ENCODE results near the gene CYSRT1. TPM values are rescaled to one million over a fixed set of nuclear protein-coding genes. Genes with fewer than 3 reads are reported as not detected.

CYSRT1 gene
- total RNA-seq, 1 donor, result 0.27 TPM

DNA sequence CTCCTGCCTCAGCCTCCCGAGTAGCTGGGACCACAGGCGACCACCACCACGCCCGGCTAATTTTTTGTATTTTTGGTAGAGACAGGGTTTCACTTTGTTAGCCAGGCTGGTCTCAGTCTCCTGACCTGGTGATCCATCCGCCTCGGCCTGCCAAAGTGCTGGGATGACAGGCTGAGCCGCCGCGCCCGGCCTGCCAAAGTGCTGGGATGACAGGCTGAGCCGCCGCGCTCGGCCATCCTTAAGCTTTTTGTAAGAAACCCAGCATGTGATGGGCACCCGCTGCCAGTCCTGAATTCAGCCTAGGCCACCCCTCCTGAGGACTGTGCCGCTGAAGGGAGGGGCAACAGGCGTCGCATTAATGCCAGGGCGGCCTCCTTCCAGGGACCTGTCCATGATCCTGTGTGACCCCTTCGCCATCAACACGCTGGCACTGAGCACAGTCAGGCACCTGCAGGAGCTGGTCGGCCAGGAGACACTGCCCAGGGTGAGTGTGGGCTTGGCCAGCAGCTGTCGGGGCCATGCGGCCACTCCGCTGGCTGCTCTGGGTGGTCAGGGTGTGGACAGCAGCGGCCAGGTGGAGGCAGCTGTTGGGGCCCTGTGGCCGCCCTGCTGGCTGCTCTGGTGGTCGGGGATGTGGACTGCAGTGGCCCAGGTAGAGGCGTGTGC is 40.7 kb downstream of the CYSRT1 start:
- DNase-seq (ENCODE audit: low read depth in 2 of 3, low spot score in 2 of 3), result no peak

DNA sequence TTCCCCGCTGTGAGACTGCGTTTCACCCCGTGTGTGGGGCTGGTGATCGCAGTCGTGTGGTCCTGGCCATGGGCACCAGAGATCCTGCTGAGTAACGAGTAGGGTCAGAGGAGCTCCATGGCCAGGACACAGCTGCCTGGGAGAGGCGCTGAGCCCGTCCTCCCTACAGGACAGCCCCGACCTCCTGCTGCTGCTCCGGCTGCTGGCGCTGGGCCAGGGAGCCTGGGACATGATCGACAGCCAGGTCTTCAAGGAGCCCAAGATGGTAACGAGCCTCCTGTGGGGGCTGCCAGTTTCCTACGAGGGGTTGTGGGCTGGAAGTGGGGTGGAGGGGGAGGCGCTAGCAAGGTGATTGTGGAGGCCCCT is 41.2 kb downstream of the CYSRT1 start:
- no peak for DNase-seq (ENCODE audit: low read depth in 2 of 3, low spot score in 2 of 3)

DNA sequence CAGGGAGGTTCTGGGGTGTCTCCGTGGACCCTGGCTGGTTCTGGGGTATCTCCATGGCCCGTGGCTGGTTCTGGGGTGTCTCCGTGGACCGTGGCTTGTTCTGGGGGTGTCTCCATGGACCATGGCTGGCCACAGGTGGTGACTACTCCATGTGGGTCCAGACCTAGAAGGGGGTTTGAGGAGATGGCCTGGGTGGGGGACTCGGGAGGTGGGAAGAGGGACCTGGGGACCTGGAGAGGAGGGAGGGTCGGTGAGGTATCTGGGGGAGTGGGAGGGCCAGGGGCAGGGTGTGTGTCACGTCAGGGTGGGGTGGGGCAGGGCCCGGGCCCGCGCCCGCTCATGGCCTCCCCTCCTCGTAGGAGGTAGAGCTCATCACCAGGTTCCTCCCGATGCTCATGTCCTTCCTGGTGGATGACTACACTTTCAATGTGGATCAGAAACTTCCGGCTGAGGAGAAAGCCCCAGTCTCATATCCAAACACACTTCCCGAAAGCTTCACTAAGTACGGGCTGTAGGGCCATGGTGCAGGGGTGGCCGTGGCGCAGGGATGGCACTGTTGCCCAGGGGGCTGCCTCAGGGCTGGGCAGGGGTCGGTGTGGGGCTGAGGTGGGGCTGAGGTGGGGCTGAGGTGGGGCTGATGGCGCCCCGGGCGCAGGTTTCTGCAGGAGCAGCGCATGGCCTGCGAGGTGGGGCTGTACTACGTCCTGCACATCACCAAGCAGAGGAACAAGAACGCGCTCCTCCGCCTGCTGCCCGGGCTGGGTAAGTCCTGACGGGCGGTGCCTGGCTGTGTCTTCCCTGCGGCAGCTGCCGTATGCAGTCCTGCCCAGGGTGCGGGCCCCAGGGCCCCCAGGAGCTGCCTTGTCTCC is 41.8 kb downstream of the CYSRT1 start:
- no peak for DNase-seq (ENCODE audit: low read depth in 2 of 3, low spot score in 2 of 3)

DNA sequence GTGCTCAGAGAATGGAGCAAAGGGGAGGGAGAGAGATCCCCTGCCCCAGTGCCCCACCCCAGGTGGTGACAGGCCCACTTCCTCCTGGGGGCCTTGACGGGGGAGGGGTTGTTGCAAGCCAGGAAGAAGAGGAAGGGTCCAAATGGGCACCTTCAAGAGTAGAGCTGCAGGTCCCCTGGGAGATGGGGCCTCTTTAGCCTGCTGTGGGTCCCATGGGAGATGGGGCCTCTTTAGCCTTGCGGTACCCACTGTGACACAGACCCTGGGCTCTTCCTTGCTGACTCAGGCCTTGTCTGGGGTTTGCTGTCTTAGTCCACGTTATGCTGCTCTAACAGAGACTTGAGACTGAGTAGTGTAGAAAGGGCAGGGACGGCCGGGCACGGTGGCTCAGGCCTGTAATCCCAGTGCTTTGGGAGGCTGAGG is 43.0 kb downstream of the CYSRT1 start:
- no peak for DNase-seq (ENCODE audit: low read depth in 2 of 3, low spot score in 2 of 3)

DNA sequence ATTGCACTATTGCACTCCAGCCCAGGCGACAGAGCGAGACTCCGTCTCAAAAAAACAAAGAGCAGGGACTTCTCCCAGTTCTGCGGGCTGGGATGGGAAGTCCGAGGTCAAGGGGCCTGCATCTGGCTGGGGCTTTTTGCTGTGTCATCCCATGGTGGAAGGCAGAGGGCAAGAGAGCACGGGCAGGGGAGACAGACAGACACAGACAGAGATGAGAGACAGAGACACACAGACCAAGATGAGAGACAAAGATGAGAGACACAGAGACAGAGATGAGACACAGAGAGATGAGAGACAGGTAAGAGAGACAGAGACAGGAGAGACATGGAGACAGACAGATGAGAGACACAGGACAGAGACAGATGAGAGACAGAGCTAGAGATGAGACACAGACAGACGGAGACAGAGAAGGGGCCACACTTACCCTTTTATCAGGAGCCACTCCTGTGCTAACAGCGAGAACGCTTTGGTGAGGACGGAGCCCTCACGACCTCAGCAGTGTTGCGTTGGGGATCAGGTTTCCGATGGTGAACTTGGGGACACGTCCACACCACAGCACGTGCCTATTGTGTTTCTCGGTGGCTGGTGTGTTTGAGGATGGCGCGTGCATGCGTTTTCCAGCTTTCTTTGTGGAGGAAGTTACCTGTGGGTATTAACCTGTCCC is 43.7 kb downstream of the CYSRT1 start:
- no peak for DNase-seq (ENCODE audit: low read depth in 2 of 3, low spot score in 2 of 3)

DNA sequence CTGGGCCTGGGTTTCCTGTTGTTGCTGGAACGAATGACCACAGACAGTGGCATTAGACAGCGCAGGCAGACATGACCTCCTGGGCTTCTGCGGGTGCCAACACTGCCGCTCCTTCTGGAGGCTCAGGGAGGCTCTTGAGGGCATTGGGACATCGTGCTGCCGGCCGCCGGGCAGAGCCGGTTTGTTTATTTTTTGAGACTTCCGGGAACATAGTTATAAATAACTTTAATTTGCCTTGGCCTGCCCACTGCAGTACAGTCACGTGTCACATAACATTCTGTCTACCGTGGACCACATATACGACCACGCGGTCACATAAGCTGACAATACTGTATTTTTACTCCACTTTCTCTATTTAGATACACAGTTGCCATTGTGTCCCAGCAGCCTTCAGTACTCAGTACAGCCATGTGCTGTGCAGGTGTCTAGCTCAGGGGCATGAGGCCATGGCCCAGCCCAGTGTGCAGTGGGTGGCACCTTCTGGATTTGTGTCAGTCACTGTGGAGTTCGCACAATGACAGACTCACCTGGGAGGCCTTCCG is 44.3 kb downstream of the CYSRT1 start:
- no peak for DNase-seq (ENCODE audit: low read depth in 2 of 3, low spot score in 2 of 3)

GRCh38 chr9:137270929-137271695 is 46.1 kb downstream of the CYSRT1 start:
- peak in 2 of 3 donors; percentile 51 to 58 for DNase-seq (ENCODE audit: low read depth in 2 of 3, low spot score in 2 of 3)

DNA sequence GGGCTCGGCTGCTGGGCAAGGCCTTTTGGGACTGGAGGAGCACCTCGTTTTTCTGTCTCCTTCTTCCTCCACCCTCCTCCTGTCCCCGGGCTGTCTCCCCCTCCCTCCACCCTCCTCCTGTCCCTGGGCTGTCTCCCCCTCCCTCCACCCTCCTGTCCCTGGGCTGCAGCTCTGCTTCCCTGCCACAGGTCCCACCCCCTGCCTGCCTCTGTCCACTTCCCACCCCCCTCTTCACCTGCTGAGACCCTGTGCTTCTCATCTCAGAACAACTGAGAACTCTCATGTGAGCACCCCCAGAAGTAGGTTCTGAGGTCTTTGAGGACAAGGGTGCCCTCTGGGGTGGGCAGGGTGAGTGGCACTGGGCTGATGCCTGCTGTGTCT is 46.7 kb downstream of the CYSRT1 start:
- no peak for DNase-seq (ENCODE audit: low read depth in 2 of 3, low spot score in 2 of 3)

- no peak for DNase-seq (ENCODE audit: low read depth in 2 of 3, low spot score in 2 of 3)
Measured at GRCh38 chr9:137272241-137273094, 47.5 kb downstream of the CYSRT1 start.

- no peak for DNase-seq (ENCODE audit: low read depth in 2 of 3, low spot score in 2 of 3)
Measured at GRCh38 chr9:137273095-137273490, 48.1 kb downstream of the CYSRT1 start.

DNA sequence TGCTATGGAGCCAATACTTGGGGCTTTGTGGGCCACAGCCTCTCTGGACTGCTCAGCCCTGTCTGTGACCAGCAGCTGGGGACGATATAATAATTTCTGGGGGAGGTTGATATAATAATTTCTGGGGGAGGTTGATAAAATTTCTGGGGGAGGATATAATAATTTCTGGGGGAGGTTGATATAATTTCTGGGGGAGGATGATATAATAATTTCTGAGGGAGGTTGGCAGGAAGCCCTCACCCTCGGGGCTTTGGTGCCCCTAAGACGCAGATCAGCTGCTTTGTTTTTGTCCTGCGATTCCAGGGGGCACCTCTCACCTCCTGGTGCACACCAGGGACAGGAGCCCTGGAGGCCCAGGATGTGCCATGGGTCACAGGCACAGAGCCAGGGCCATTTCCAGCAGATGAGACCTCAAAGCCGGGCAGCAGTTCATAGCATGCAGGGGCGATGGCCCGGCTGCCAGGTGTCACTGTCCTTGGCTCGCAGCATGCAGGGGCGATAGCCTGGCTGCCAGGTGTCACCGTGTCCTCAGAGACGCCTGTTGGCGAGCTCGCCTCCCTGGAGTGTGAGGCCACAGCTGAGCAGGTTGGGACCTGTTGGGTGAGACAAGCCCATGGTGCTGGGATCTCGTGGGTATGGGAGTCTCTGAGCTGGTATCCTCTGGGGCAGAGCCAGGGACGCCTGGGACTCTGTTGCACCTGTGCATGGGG is 48.8 kb downstream of the CYSRT1 start:
- no peak for DNase-seq (ENCODE audit: low read depth in 2 of 3, low spot score in 2 of 3)

- DNase-seq (ENCODE audit: low read depth in 2 of 3, low spot score in 2 of 3), result no peak
Measured at GRCh38 chr9:137275203-137275587, 50.2 kb downstream of the CYSRT1 start.

Other genes with a start within 250 kb of the CYSRT1 start
- gene PTGDS, start 247.7 kb upstream of the CYSRT1 start, total RNA-seq, result not detected
- not detected for gene LCNL1, start 242.2 kb upstream of the CYSRT1 start, total RNA-seq
- gene PAXX, start 232.8 kb upstream of the CYSRT1 start, total RNA-seq, result 16.7 TPM
- 0.27 TPM for gene CLIC3, start 228.6 kb upstream of the CYSRT1 start, total RNA-seq
- 99.1 TPM for gene ABCA2, start 196.9 kb upstream of the CYSRT1 start, total RNA-seq
- gene FUT7, start 193.1 kb upstream of the CYSRT1 start, total RNA-seq, result 14.3 TPM
- 51.2 TPM for gene NPDC1, start 179.0 kb upstream of the CYSRT1 start, total RNA-seq
- not detected for gene ENTPD2, start 171.1 kb upstream of the CYSRT1 start, total RNA-seq
- 4.8 TPM for gene SAPCD2, start 154.6 kb upstream of the CYSRT1 start, total RNA-seq
- 14.8 TPM for gene UAP1L1, start 147.7 kb upstream of the CYSRT1 start, total RNA-seq
- 70.8 TPM for gene MAN1B1, start 138.2 kb upstream of the CYSRT1 start, total RNA-seq
- 154 TPM for gene DPP7, start 110.4 kb upstream of the CYSRT1 start, total RNA-seq
- under 0.01 TPM for gene GRIN1, start 86.0 kb upstream of the CYSRT1 start, total RNA-seq
- gene LRRC26, start 55.1 kb upstream of the CYSRT1 start, total RNA-seq, result 2.2 TPM
- gene TMEM210, start 53.1 kb upstream of the CYSRT1 start, total RNA-seq, result not detected
- gene ANAPC2, start 36.6 kb upstream of the CYSRT1 start, total RNA-seq, result 59.8 TPM
- gene SSNA1, start 36.5 kb upstream of the CYSRT1 start, total RNA-seq, result 78.4 TPM
- 3.0 TPM for gene TPRN, start 24.4 kb upstream of the CYSRT1 start, total RNA-seq
- 35.5 TPM for gene TMEM203, start 19.5 kb upstream of the CYSRT1 start, total RNA-seq
- gene NDOR1, start 19.5 kb upstream of the CYSRT1 start, total RNA-seq, result 10.2 TPM
- gene RNF208, start 2.9 kb upstream of the CYSRT1 start, total RNA-seq, result 1.3 TPM
- not detected for gene RNF224, start 2.3 kb downstream of the CYSRT1 start, total RNA-seq
- gene SLC34A3, start 5.7 kb downstream of the CYSRT1 start, total RNA-seq, result not detected
- gene TUBB4B, start 16.1 kb downstream of the CYSRT1 start, total RNA-seq, result 141 TPM
- 0.54 TPM for gene STPG3, start 26.1 kb downstream of the CYSRT1 start, total RNA-seq
- 72.7 TPM for gene NELFB, start 30.2 kb downstream of the CYSRT1 start, total RNA-seq
- gene TOR4A, start 52.6 kb downstream of the CYSRT1 start, total RNA-seq, result 25.0 TPM
- gene NRARP, start 77.1 kb downstream of the CYSRT1 start, total RNA-seq, result 5.1 TPM
- 28.3 TPM for gene EXD3, start 198.0 kb downstream of the CYSRT1 start, total RNA-seq
- gene NOXA1, start 198.2 kb downstream of the CYSRT1 start, total RNA-seq, result 4.6 TPM
- gene ENTPD8, start 216.2 kb downstream of the CYSRT1 start, total RNA-seq, result 0.27 TPM
- 26.4 TPM for gene NSMF, start 234.2 kb downstream of the CYSRT1 start, total RNA-seq